ENCODE measurements around the gene HSD17B1.

HSD17B1 gene

DNA sequence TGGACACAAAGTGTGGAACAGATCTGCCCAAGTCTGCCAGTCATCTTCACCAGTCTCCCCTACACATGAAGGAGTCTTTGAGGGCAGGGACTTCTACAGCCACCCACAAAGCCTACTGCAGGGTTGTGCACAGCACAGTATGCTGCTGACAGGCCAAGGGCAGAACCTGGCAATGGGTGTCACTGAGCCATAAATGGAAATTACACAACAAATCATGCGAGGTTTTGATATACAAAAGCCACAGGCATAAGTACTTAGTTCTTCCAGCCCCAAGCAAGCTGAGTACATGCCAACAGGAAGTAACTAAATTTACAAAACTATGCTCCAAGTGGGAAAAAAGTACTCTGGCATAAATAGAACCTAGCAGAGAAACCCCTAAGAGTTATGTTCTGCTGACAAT lies 32.6 kb downstream of the HSD17B1 start:
- Histone ChIP-seq H3K36me3 (ENCODE audit: control insufficient read depth, insufficient read depth, low read length) (peaks cover 47% of the 10 kb centered on the region), H3K4me3 (replicated peaks; ENCODE audit: low read depth, low read length) (no peak overlapping the region), H3K27me3 (replicated peaks; ENCODE audit: control insufficient read depth, insufficient read depth, low read length) (no peaks in the 10 kb centered on the region)
- TF ChIP-seq, protein P1, sequence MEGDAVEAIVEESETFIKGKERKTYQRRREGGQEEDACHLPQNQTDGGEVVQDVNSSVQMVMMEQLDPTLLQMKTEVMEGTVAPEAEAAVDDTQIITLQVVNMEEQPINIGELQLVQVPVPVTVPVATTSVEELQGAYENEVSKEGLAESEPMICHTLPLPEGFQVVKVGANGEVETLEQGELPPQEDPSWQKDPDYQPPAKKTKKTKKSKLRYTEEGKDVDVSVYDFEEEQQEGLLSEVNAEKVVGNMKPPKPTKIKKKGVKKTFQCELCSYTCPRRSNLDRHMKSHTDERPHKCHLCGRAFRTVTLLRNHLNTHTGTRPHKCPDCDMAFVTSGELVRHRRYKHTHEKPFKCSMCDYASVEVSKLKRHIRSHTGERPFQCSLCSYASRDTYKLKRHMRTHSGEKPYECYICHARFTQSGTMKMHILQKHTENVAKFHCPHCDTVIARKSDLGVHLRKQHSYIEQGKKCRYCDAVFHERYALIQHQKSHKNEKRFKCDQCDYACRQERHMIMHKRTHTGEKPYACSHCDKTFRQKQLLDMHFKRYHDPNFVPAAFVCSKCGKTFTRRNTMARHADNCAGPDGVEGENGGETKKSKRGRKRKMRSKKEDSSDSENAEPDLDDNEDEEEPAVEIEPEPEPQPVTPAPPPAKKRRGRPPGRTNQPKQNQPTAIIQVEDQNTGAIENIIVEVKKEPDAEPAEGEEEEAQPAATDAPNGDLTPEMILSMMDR (IDR thresholded peaks at IDR 0.05; ENCODE audit: insufficient read depth, low read length, poor library complexity, severe bottlenecking) = no peak
- no peak for DNase-seq (ENCODE audit: extremely low read depth, insufficient read length)

DNA sequence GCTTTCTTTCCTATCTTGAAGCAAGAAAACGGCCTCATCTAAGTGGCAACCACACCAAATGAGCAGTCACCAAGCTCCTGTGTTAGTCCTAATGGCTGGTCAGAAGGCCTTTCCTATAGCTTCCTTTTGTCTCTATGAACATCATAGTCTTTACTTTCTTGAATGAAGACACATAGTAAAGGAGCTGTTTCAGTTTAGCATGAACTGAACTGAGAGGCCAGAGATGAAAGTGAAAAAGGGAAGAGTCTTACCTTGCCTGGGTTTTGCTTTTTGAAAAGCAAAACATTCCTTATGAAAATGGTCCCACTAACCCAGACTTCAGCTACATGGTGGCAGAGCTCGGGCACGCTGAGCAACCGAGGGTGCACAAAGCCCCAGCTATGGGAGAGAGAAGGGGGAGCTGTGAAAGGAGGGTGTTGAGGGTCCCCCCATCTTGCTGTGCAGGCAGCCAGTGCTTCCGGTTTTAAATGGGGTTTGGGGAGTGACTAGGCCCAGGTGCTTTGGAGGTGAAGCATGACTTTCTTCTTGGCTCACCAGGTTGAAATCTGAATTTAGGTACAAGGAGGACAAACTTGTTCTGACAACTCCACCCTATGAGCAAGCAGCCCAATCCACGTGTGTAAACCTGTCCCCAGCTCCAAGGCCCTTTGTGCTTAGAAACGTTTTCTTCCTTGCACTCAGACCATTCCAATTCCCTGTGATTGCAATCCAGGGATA lies 33.9 kb downstream of the HSD17B1 start:
- DNase-seq (ENCODE audit: extremely low read depth, insufficient read length) = peak; percentile 64
- Histone ChIP-seq H3K36me3 (ENCODE audit: control insufficient read depth, insufficient read depth, low read length) (peaks cover 42% of the 10 kb centered on the region), H3K27me3 (replicated peaks; ENCODE audit: control insufficient read depth, insufficient read depth, low read length) (no peaks in the 10 kb centered on the region), H3K4me3 (replicated peaks; ENCODE audit: low read depth, low read length) (peak overlapping the region; percentile 5; the same call in 1 of the 2 replicates)
- TF ChIP-seq, protein P1 (IDR thresholded peaks at IDR 0.05; ENCODE audit: insufficient read depth, low read length, poor library complexity, severe bottlenecking) = no peak

DNA sequence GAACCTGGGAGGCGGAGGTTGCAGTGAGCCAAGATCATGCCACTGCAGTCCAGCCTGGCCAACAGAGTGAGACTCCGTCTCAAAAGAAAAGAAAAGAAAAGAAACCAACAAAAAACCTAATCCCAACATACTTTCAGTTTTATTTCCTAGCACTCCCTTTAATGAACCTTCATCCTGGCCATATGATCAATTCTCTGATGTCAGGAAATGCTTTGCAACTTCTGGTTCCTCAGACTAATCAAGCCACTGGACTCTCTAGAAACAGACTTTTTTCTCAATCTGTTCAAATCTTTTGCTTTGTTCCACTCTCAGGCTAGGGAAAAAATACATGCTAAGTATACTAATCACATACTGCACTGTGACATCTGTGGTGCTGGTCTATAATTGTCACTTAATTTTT lies 38.2 kb downstream of the HSD17B1 start:
- H3K4me3 ChIP-seq (replicated peaks; ENCODE audit: low read depth, low read length) = no peak overlapping the region
- DNase-seq (ENCODE audit: extremely low read depth, insufficient read length) = no peak
- H3K27me3 ChIP-seq (replicated peaks; ENCODE audit: control insufficient read depth, insufficient read depth, low read length) = no peaks in the 10 kb centered on the region
- peaks cover 14% of the 10 kb centered on the region for H3K36me3 ChIP-seq (ENCODE audit: control insufficient read depth, insufficient read depth, low read length)
- TF ChIP-seq, protein P1 (IDR thresholded peaks at IDR 0.05; ENCODE audit: insufficient read depth, low read length, poor library complexity, severe bottlenecking) = no peak

DNA sequence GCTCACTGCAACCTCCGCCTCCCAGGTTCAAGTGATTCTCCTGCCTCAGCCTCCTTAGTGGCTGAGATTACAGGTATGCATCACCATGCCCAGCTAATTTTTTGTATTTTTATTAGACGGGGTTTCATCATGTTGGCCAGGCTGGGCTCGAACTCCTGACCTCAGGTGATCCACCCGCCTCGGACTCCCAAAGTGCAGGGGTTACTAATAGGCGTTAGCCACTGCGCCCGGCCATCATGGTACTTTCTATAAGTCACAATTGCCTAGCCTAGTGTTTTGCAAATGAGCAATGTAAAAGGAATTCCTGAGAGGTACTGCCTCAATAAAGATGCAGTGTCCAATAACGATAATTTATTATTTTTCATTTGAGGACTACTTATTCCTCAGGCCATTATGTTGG lies 38.7 kb downstream of the HSD17B1 start:
- Histone ChIP-seq H3K4me3 (replicated peaks; ENCODE audit: low read depth, low read length) (no peak overlapping the region), H3K36me3 (ENCODE audit: control insufficient read depth, insufficient read depth, low read length) (peaks cover 14% of the 10 kb centered on the region), H3K27me3 (replicated peaks; ENCODE audit: control insufficient read depth, insufficient read depth, low read length) (no peaks in the 10 kb centered on the region)
- TF ChIP-seq, protein P1 (IDR thresholded peaks at IDR 0.05; ENCODE audit: insufficient read depth, low read length, poor library complexity, severe bottlenecking) = no peak
- no peak for DNase-seq (ENCODE audit: extremely low read depth, insufficient read length)

DNA sequence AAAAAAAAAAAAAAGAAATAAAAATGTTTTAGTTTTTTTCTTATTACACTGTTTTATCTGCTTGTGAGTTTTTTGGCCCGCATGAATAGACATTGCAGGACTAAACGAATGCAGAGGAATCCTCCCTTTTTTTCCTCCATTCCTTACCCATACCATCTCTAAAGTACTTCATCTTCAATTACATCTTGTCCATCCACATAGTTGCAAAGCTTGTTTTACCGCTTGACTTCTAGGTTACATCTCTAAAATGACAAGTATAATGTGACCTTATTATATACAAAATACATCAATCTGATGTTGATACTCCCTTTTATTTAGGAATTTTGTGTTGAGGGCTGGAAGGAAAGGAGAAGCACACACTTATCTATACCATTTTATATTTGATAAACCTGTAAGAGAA lies 43.7 kb downstream of the HSD17B1 start:
- Histone ChIP-seq H3K27me3 (replicated peaks; ENCODE audit: control insufficient read depth, insufficient read depth, low read length) (no peaks in the 10 kb centered on the region), H3K4me3 (replicated peaks; ENCODE audit: low read depth, low read length) (no peak overlapping the region), H3K36me3 (ENCODE audit: control insufficient read depth, insufficient read depth, low read length) (peaks cover 4% of the 10 kb centered on the region)
- TF ChIP-seq, protein P1 (IDR thresholded peaks at IDR 0.05; ENCODE audit: insufficient read depth, low read length, poor library complexity, severe bottlenecking) = no peak
- no peak for DNase-seq (ENCODE audit: extremely low read depth, insufficient read length)

Measured in GM06990 (cell line).